ENCODE data around the gene PLA2G4F. TPM values are rescaled to one million over a fixed set of nuclear protein-coding genes. Genes with fewer than 3 reads are reported as not detected.

The PLA2G4F gene
- total RNA-seq, 1 donor from 2014 or later, result 1.6 TPM

GRCh38 chr15:42153874-42154211, 2.6 kb downstream of the PLA2G4F start:
- no peak for DNase-seq (ENCODE audit: low read depth)

GRCh38 chr15:42152921-42153698, 3.3 kb downstream of the PLA2G4F start:
- DNase-seq (ENCODE audit: low read depth), result no peak

More at GRCh38 chr15:42153874-42154211, 2.6 kb downstream of the PLA2G4F start:
- no peak for FAIRE-seq
- peaks cover 1% of the 10 kb centered on the region for H3K36me3 ChIP-seq (ENCODE audit: control insufficient read depth, insufficient read depth, low read length)
- no peaks in the 10 kb centered on the region for H3K27me3 ChIP-seq (ENCODE audit: control insufficient read depth, insufficient read depth, low read length)
- no peak for TF ChIP-seq CTCF (IDR thresholded peaks at IDR 0.05; ENCODE audit: insufficient read depth, low read length, severe bottlenecking)
- no peak overlapping the region for H3K4me3 ChIP-seq (ENCODE audit: low read depth, low read length)

GRCh38 chr15:42152196-42152920, 4.1 kb downstream of the PLA2G4F start:
- peak; percentile 83 for DNase-seq (ENCODE audit: low read depth)

More at GRCh38 chr15:42152921-42153698, 3.3 kb downstream of the PLA2G4F start:
- Histone ChIP-seq H3K4me3 (ENCODE audit: low read depth, low read length) (no peak overlapping the region), H3K36me3 (ENCODE audit: control insufficient read depth, insufficient read depth, low read length) (peaks cover 1% of the 10 kb centered on the region), H3K27me3 (ENCODE audit: control insufficient read depth, insufficient read depth, low read length) (no peaks in the 10 kb centered on the region)
- FAIRE-seq, result no peak
- no peak for TF ChIP-seq CTCF (IDR thresholded peaks at IDR 0.05; ENCODE audit: insufficient read depth, low read length, severe bottlenecking)

GRCh38 chr15:42151736-42152135, 4.7 kb downstream of the PLA2G4F start:
- no peak for DNase-seq (ENCODE audit: low read depth)
- Histone ChIP-seq H3K4me3 (ENCODE audit: low read depth, low read length) (no peak overlapping the region), H3K27me3 (ENCODE audit: control insufficient read depth, insufficient read depth, low read length) (no peaks in the 10 kb centered on the region), H3K36me3 (ENCODE audit: control insufficient read depth, insufficient read depth, low read length) (peaks cover 1% of the 10 kb centered on the region)
- no peak for TF ChIP-seq CTCF (IDR thresholded peaks at IDR 0.05; ENCODE audit: insufficient read depth, low read length, severe bottlenecking)
- no peak for FAIRE-seq

More at GRCh38 chr15:42152196-42152920, 4.1 kb downstream of the PLA2G4F start:
- Histone ChIP-seq H3K27me3 (ENCODE audit: control insufficient read depth, insufficient read depth, low read length) (no peaks in the 10 kb centered on the region), H3K36me3 (ENCODE audit: control insufficient read depth, insufficient read depth, low read length) (peaks cover 1% of the 10 kb centered on the region), H3K4me3 (ENCODE audit: low read depth, low read length) (no peak overlapping the region)
- FAIRE-seq, result peak; percentile 99
- no peak for TF ChIP-seq CTCF (IDR thresholded peaks at IDR 0.05; ENCODE audit: insufficient read depth, low read length, severe bottlenecking)

GRCh38 chr15:42151141-42151561, 5.3 kb downstream of the PLA2G4F start:
- Histone ChIP-seq H3K4me3 (ENCODE audit: low read depth, low read length) (no peak overlapping the region), H3K27me3 (ENCODE audit: control insufficient read depth, insufficient read depth, low read length) (no peaks in the 10 kb centered on the region), H3K36me3 (ENCODE audit: control insufficient read depth, insufficient read depth, low read length) (peaks cover 1% of the 10 kb centered on the region)
- no peak for FAIRE-seq
- DNase-seq (ENCODE audit: low read depth), result no peak
- no peak for TF ChIP-seq CTCF (IDR thresholded peaks at IDR 0.05; ENCODE audit: insufficient read depth, low read length, severe bottlenecking)

Measured in bronchial epithelial cell (primary cell).